MM.1S (cell line): Measurements from ENCODE around the gene ADGRV1.

Source experiments
- CTCF ChIP-seq: fragments of 300-600 bp; sonication (generic); IDR thresholded peaks from 2 replicates; pipeline ENCODE4 v1.5.1; 2016; ENCODE audit warnings: antibody characterized with exemption, low read length, mixed read lengths
- EZH2 ChIP-seq: fragments of 300-600 bp; sonication (generic); optimal IDR thresholded peaks from 2 replicates; pipeline ENCODE3; 2017; ENCODE audit warnings: low read depth, mild to moderate bottlenecking, antibody characterized with exemption, low read length, mixed read lengths

- TF ChIP-seq EZH2 = no peak
- no peak for TF ChIP-seq CTCF
These were observed 351.3 kb downstream of the ADGRV1 start for GRCh38 chr5:90909940-90910339.
